ENCODE data around the gene ARHGEF4. TPM values are rescaled to one million over a fixed set of nuclear protein-coding genes. Genes with fewer than 3 reads are reported as not detected.

The ARHGEF4 gene
- total RNA-seq, 2 experiments from 2014 or later, result 0.40 to 0.47 TPM

DNA sequence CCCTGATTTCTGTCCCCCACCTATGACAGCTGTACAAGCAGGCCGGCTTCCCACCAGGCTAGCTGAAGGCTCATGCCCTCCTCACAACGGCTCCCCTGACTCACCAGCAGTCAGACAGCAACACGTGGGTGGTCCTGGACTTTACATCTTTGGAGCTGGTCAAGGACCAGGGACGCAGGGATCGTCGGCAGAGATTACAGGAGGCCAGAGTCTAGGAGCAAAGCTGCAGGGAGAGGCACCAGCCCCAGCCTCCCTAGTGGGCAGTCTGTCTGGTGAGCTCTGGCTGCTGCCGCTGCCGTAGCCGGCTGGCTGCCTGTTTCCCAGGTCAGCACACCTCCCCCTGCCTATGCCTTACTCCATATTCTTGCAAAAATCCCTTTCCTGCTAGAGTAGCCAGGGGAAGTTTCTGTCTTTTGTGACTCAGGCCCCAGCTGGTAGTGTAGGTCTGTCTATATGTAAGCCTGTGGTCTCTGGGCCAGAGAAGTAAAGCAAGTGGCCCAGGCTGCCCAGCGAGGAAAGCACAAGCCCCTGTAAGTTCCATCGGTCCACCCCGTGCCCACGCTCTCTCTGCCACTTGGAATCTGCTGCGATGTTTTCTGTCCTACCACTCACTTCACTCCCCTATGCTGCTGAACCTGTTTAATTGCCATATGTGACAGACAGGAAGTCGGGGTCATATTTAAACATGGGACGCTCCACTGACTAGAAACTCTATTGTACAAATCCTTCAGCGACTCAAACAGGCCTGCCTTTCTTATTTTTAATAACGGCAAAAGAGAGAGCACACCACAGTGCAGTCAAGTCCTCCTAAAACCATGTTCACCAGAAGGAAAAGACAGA lies 2.4 kb upstream of the ARHGEF4 start:
- ChIA-PET POLR2A (no interaction called here), CTCF (interaction anchor here (0.6 kb wide), 1 partner anchor 39 kb away, joined by 3 read pairs; no protein-coding TSS in a partner anchor)
- Mint-ChIP-seq H3K27ac (no peak overlapping the region), H3K27me3 (peaks cover 27% of the 10 kb centered on the region), H3K9me3 (no peaks in the 10 kb centered on the region), H3K36me3 (ENCODE audit: low read depth) (no peaks in the 10 kb centered on the region), H3K4me3 (no peak overlapping the region), H3K4me1 (no peaks in the 10 kb centered on the region)
- DNase-seq, result no peak

DNA sequence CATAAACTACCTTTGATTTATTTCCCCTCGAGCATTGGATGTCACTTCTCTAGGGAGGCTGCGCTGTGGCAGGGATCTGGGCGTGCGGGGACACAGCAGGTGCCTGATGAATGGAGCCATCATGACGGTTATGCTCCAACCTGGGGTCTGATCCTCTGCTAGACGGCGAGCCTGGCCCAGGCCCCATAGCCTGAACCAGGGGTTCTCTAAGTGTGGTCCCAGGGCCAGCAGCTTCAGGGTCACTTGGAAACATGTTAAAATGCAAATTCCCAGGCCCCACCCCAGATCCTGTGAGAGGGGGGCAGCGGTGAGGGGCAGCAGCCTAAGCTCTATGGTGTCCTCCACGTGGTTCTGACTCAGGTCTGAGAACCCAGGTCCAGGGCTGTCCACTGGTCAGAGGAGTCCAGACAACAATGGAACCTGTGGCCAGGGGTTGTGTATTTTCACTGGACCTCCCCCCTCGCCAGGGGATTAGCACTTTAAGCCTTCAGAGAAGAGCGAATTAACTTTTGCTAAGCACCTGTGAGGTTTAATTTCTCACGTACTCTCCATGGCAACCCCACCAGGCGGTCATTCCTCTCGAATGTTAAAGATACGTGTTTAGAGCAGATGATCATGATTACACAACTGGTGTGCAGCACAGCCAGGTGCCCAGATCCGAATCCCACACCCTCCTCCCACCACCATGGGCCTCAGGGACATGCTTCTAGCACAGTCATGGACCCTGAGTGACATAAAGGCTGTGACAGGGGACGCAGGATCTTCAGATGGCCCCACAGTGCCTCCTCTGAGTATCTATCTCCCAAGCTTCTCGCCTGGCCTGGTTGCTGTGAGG lies 1.6 kb upstream of the ARHGEF4 start:
- H3K36me3 Mint-ChIP-seq (ENCODE audit: low read depth), result no peaks in the 10 kb centered on the region
- no peak overlapping the region for H3K4me3 Mint-ChIP-seq
- CTCF ChIA-PET, result interaction anchor here (0.6 to 0.9 kb wide), 2 partner anchors 17 to 38 kb away, joined by 3 read pairs; no protein-coding TSS in a partner anchor
- no peaks in the 10 kb centered on the region for H3K4me1 Mint-ChIP-seq
- peaks cover 29% of the 10 kb centered on the region for H3K27me3 Mint-ChIP-seq
- DNase-seq, result no peak
- H3K9me3 Mint-ChIP-seq, result no peaks in the 10 kb centered on the region
- no peak overlapping the region for H3K27ac Mint-ChIP-seq
- POLR2A ChIA-PET, result no interaction called here

DNA sequence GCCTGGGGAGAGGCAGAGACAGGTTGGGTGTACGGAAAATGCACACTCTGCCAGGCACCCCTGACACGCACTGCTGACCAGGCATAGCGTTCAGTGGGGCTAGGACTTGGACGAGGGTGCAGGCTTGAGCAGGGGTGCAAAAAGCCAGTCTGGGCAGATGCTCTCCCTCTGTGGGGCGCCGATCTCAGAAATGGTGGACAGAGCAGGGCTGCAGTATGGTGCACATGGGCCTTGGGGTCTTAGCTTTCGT lies 1.0 kb upstream of the ARHGEF4 start:
- ChIA-PET POLR2A (no interaction called here), CTCF (interaction anchor here (0.9 to 1.1 kb wide), 3 partner anchors 10 to 38 kb away, joined by 3 read pairs; no protein-coding TSS in a partner anchor)
- Mint-ChIP-seq H3K4me1 (no peaks in the 10 kb centered on the region), H3K9me3 (no peaks in the 10 kb centered on the region), H3K4me3 (no peak overlapping the region), H3K27me3 (peaks cover 27% of the 10 kb centered on the region), H3K36me3 (ENCODE audit: low read depth) (no peaks in the 10 kb centered on the region), H3K27ac (no peak overlapping the region)
- DNase-seq, result no peak

DNA sequence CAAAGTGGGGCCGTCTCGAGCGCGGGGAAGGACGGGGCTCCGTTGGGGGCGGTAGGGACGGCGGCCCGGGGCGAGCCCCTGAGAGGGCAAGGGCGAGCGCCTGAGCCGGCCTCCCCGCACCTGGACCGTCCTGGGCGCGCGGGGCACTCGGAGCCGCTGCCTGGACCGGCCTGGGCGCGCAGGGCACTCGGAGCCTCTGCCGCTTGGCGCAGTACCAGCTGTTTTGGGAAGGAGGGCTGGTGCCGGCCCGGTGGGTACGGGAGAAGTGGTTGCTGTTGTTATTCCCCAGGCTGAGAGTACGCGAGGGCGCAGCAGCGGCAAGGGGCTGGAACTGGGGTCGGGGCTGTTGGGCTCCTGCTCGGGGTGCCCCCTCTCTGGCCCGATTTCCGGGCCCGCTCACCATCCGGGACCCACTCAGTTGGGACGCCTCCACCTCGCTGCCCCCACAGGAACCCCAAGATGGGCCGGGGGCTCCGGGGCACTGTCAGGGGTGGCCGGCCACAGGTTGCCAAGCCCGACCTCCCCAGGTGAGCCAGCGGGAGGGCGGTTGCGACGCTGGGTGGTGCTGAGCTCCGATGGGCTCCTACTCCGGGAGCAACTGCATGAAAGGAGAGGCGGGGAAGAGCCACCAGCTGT lies 579 bp downstream of the ARHGEF4 start:
- CTCF ChIA-PET, result interaction anchor here (1.2 kb wide), 1 partner anchor 40 kb away, joined by 3 read pairs; no protein-coding TSS in a partner anchor
- POLR2A ChIA-PET, result no interaction called here
- no peak for DNase-seq
- no peaks in the 10 kb centered on the region for H3K9me3 Mint-ChIP-seq
- no peaks in the 10 kb centered on the region for H3K36me3 Mint-ChIP-seq (ENCODE audit: low read depth)
- H3K27me3 Mint-ChIP-seq, result peaks cover 26% of the 10 kb centered on the region
- no peaks in the 10 kb centered on the region for H3K4me1 Mint-ChIP-seq
- no peak overlapping the region for H3K27ac Mint-ChIP-seq
- H3K4me3 Mint-ChIP-seq, result no peak overlapping the region

DNA sequence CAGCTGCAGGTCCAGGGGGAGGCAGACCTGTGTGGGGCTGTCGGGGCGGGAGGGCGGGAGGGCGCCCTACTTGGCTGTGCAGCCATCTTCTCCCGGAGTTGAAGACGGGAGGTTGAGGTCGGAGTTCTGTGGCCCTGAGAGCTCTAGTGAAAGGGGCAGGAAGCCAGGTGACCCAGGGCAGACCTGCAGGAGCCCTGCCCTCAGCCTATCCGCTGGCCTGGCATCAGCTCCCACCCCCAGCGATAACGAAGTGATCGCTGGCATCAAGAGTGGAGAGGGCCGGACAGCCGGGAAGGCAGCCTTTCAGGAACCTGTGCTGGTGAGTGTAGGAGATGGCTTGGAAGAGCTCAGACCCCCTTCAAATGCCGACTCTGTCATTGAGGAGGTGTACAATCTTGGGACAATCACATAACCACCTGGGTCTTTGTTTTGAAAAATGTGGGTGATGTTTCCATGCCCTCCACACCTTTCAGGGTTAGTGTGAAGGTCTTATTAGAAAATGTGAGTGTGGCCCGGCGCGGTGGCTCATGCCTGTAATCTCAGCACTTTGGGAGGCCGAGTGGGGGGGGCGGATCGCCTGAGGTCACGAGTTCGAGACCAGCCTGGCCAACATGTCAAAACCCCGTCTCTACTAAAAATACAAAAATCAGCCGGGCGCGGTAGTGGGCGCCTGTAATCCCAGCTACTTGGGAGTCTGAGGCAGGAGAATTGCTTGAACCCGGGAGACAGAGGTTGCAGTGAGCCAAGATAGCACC lies 1.3 kb downstream of the ARHGEF4 start:
- H3K27me3 Mint-ChIP-seq, result peaks cover 26% of the 10 kb centered on the region
- POLR2A ChIA-PET, result no interaction called here
- H3K9me3 Mint-ChIP-seq, result no peaks in the 10 kb centered on the region
- no peaks in the 10 kb centered on the region for H3K36me3 Mint-ChIP-seq (ENCODE audit: low read depth)
- DNase-seq, result no peak
- CTCF ChIA-PET, result interaction anchor here (1.2 kb wide), 1 partner anchor 40 kb away, joined by 3 read pairs; no protein-coding TSS in a partner anchor
- no peaks in the 10 kb centered on the region for H3K4me1 Mint-ChIP-seq
- H3K4me3 Mint-ChIP-seq, result no peak overlapping the region
- H3K27ac Mint-ChIP-seq, result no peak overlapping the region

DNA sequence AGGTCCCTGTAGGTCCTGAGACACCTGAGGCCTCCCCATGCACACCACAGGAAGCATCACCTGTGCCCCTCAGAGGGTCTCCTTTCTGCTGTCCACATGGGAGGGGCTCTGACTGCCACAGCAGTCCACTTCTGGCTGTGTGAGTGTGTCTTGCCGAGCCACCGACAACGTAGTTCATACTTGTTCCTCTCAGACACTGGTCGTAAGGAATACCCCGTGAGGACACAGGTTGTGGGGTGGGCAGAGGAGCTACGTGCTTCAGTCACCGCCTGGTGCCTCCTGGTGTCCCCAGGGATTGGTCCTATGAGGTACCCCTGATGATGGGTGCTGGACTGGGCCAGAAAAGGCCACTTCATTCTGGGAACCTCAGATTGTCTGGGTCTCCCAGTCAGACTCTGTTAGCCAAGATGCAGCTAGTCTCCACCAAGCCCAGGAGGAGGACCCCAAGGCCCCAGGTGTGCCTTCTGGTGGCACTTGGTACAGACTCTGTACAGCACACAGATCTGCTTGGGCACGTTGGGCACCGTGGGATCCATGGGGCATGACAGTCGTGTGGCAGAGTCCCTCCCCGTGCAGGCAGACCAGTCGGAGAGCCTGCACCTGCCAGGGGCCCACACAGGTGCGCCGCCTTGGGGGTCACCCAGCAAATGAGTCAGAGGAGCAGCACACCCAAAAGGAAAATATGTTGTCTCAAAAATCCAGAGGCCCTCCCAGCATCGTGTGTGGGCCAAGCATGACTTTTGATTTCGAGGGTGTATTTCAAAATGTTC lies 2.5 kb downstream of the ARHGEF4 start:
- Mint-ChIP-seq H3K4me1 (no peaks in the 10 kb centered on the region), H3K4me3 (no peak overlapping the region), H3K27ac (no peak overlapping the region), H3K27me3 (peaks cover 24% of the 10 kb centered on the region), H3K36me3 (ENCODE audit: low read depth) (no peaks in the 10 kb centered on the region), H3K9me3 (no peaks in the 10 kb centered on the region)
- ChIA-PET CTCF (interaction anchor here (1.0 kb wide), 1 partner anchor 11 kb away, joined by 3 read pairs; no protein-coding TSS in a partner anchor), POLR2A (no interaction called here)
- DNase-seq, result no peak

DNA sequence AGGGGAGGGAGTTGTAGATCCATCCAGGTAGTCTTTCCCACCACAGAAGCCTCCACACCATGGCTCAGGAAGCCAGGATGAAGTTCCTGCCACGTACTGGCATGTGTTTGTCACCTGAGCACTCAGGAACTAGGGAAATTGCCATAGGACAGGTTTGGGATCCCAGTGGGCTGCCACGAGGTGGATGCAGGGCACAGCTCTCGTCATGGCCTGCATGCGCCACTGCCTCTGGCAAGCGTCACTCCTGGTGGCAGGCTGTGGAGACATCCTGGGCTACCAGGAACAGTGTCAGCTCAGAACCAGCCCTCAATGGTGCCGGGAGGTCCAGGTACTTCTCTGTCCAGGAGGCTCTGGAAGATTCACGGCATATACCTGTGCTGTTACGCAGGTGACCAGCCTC lies 3.8 kb downstream of the ARHGEF4 start:
- no peak overlapping the region for H3K27ac Mint-ChIP-seq
- no peak overlapping the region for H3K4me3 Mint-ChIP-seq
- no peak for DNase-seq
- CTCF ChIA-PET, result no interaction called here
- peaks cover 20% of the 10 kb centered on the region for H3K27me3 Mint-ChIP-seq
- H3K4me1 Mint-ChIP-seq, result no peaks in the 10 kb centered on the region
- H3K9me3 Mint-ChIP-seq, result no peaks in the 10 kb centered on the region
- no peaks in the 10 kb centered on the region for H3K36me3 Mint-ChIP-seq (ENCODE audit: low read depth)
- POLR2A ChIA-PET, result no interaction called here

DNA sequence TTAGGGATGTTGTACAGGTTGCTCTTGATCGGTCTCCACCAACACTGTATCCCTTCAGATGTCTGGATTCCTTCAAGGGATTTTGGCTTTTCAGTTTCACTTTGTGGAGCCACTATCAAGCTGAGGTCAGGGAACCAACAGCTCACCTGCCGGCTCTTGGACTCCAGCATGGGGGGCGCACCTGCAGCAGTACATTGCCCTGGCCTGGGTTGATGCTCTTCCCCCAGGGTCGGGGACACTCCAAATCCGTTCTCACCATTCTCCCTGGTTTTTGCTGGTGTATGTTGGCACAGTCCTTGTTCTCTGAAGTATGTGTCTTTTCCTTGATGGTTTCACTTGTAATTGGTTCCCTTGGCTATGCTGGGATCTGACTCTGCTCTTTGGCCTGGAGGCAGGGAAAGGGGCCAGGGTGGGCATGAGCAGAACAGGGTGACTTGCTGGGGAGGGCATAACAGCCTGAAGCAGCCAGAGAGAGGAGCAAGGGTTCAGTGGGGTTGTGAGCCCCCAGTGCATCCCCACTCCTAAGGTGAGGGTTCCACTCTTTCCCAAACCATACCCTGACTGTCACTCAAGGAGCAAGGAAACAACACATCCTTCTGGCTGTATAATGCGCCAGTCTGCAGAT lies 5.1 kb downstream of the ARHGEF4 start:
- Mint-ChIP-seq H3K27me3 (peaks cover 17% of the 10 kb centered on the region), H3K4me1 (no peaks in the 10 kb centered on the region), H3K36me3 (ENCODE audit: low read depth) (no peaks in the 10 kb centered on the region), H3K4me3 (no peak overlapping the region), H3K9me3 (no peaks in the 10 kb centered on the region), H3K27ac (no peak overlapping the region)
- CTCF ChIA-PET, result no interaction called here
- POLR2A ChIA-PET, result no interaction called here
- no peak for DNase-seq

DNA sequence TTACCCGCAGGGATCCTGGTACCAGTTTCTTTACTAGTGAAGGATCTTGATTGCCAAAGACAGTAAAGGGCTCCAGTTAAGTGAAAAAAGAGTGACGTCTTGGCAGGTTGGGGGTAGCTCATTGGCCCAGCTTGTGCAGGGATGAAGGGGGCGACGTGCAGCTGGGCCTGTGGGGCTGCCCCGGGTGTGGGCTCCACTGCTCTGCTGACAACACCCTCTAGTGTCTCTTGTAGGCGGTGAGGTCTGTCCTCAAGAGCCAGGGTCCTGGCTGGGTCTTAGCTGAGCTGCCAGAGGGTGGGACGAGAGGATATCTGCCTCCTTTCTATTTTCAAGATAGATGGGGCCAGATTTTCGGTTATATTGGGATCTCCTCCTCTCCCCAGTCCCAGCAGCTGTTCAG lies 6.1 kb downstream of the ARHGEF4 start:
- no peaks in the 10 kb centered on the region for H3K36me3 Mint-ChIP-seq (ENCODE audit: low read depth)
- H3K27me3 Mint-ChIP-seq, result peaks cover 16% of the 10 kb centered on the region
- no peak overlapping the region for H3K4me3 Mint-ChIP-seq
- H3K4me1 Mint-ChIP-seq, result no peaks in the 10 kb centered on the region
- no peak overlapping the region for H3K27ac Mint-ChIP-seq
- no peak for DNase-seq
- no peaks in the 10 kb centered on the region for H3K9me3 Mint-ChIP-seq
- ChIA-PET CTCF (interaction anchor here (0.6 kb wide), 1 partner anchor 21 kb away, joined by 3 read pairs; no protein-coding TSS in a partner anchor), POLR2A (no interaction called here)

DNA sequence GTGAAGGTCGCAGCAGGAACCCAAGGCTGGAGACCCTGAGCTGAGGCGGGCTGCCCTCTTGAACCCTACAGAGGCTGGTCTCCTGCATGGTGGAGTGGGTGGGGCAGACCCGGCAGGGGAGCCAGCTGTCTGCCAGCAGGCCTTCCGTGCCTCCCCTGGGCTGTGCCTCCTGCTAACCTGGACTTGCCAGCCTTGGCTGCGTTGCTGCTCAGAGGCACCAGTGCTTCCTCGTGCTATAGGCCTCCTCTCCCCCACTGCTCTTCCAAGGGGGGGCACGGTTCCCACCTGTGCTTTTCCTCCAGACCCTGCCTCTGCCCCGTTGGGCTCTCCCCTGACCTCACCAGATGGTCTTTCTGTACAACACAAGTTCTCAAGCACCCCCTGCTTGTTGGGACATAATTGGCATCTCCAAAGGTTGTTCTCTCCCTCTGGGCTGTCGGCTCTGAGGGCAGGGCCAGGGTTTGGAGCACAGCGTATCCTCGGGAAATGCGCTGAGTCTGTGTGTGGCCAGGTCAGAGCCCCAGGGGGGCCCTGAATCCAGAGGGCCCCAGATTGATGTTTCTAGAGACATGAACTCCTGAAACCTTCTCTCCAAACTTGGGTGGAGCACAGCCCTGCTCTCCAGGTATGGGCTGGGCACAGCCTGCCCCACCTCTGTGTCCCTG lies 6.7 kb downstream of the ARHGEF4 start:
- H3K4me1 Mint-ChIP-seq, result no peaks in the 10 kb centered on the region
- H3K4me3 Mint-ChIP-seq, result no peak overlapping the region
- H3K9me3 Mint-ChIP-seq, result no peaks in the 10 kb centered on the region
- no peak overlapping the region for H3K27ac Mint-ChIP-seq
- DNase-seq, result no peak
- no peaks in the 10 kb centered on the region for H3K36me3 Mint-ChIP-seq (ENCODE audit: low read depth)
- peaks cover 9% of the 10 kb centered on the region for H3K27me3 Mint-ChIP-seq
- POLR2A ChIA-PET, result no interaction called here
- CTCF ChIA-PET, result interaction anchor here (0.6 kb wide), 1 partner anchor 20 kb away, joined by 3 read pairs; no protein-coding TSS in a partner anchor

DNA sequence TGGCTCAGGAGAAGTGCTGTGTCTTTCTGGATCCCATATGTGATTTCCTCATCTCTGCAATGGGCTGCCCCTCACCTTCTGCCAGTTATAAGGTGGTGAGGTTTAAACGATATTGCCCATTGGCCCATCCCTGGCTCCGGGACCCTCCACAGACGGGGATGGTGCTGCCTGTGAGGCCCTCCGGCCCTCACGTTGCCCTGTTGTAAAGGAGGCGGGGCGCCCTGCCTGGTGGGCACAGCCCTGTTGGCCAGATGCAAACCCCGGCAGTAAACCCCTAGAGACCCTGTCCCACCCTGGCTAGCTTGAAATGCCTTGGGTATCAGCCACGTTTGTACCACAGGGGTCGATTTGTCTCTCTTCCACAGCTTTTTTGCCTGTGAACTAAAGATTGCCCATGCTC lies 7.4 kb downstream of the ARHGEF4 start:
- Mint-ChIP-seq H3K9me3 (no peaks in the 10 kb centered on the region), H3K27me3 (peaks cover 4% of the 10 kb centered on the region), H3K36me3 (ENCODE audit: low read depth) (no peaks in the 10 kb centered on the region), H3K27ac (no peak overlapping the region), H3K4me3 (no peak overlapping the region), H3K4me1 (no peaks in the 10 kb centered on the region)
- no peak for DNase-seq
- ChIA-PET POLR2A (no interaction called here), CTCF (interaction anchor here (0.6 kb wide), 1 partner anchor 20 kb away, joined by 3 read pairs; no protein-coding TSS in a partner anchor)
